NOMO-1 treated with dmso at 0.1 percent for 144 hours (cell line): Measurements from ENCODE around the gene CYP3A5.

Experiments used
- DNase-seq: peaks from one replicate; lab custom pipeline; 2025; ENCODE audit not compliant: unreplicated experiment; lab: John Stamatoyannopoulos, UW

Gene CYP3A5

DNA sequence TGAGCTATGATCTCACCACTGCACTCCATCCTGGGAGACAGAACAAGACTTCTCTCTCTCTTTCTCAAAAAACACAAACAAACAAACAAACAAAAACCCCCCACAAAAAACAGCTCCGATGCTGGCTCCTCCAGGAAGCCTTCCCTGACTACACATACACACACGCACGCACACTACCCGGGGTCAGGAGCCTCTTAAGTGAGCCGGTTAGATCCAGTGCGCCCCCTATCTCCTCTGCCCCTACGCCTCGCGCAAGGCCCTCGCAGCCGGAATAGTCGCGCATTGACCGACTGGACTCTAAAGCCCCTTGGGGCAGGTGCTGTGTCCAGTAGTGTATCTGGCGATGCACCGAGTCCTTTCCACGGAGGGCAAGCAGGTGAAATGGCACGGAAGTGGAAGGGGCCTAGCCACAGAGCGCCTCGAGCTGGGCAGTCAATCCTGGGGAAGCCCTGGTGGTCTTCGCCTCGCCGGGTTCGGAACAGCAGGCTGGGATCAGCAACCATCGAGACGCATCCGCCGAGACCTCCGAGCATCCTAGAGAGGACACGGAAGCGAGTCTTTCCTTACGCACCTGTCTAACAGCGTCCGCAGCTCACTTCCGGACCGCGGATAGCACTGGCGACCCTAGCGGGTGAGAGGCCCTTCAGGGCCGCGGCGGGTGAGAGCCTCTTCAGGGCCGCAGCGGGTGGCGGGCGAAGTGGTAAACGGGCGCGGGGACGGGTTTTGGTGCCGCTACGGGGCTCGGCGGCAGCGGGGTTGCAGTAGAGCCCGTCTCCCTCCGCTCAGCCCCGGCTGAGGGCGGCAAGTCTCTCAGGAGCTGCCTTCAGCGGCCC, 63.2 kb downstream of the CYP3A5 start, which contains the start of gene ZSCAN25:
Gene ZSCAN25, plus strand, starts transcription at position 588 of the 833 bp plus-strand sequence. CDS start 2,661 bp downstream, outside the sequence.
- peak; percentile 81 for DNase-seq

DNA sequence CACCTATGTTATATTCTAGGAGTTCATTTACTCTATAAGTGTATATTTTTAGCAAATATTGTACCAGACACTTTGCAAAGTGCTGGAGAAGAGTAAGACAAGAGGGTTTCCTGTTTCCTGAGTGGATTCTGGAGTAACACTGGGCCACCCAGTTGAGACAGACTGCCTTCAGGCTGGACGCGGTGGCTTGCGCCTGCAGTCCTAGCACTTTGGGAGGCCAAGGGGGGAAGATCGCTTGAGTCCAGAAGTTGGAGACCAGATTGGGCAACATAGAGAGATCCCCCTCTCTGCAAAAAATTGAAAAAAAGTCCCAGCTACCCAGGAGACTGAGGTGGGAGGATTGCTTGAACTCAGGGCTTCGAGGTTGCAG, 63.8 kb downstream of the CYP3A5 start:
- DNase-seq = no peak

DNA sequence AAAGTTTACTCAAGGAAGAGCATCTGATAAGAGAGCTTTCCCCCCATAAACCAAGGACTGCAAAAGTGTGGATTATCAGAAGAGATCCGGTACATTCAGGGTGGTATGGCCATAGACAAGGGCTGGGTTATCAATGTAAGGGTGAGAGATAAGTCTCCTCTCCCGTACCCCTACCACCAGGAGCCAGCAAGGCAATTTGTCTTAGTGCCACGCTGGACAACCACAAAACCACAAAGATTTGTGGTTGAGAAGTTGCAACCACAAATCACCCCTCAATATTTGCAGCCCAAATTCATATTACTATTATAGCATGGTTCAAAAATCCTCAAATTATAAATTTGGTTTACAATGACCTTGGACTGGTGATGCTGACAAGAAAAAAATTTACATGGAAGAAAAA, 65.3 kb downstream of the CYP3A5 start:
- DNase-seq = no peak

DNA sequence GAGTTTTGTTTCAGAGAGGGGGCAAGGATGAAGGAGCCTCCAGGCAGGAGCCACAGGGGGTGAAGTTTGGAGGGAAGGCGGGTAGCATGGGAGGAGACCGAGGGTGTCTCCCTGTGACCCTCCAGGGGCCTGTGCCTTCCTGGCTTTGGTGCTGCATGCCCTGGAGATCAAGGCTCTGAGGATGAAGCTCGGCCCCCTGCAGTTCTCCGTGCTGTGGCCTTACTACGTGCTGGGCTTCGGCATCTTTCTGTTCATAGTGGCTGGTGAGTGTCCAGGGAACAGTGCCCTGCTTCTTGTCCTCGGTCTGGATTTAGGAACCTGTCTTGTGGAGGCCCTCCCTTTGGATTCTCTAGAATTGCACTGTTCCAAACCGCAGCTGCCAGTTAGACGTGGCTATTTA, 72.2 kb downstream of the CYP3A5 start:
- no peak for DNase-seq

DNA sequence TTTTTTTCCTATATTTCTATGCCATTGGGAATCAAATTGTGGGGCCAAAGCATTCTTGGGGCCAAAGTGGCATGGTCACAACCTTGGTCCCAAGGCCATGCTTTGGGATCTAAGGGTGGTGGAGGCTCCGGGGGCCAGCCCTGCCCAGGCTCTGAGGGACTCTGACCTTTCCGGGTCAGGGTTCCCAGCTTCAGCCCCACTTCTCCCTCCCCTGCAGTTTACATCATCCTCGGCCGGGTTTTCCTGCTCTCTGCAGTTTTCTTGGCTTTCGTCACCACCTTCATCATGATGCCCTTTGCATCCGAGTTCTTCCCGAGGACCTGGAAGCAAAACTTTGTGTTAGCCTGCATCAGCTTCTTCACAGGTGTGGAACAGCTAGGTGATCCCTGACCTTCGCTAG, 73.3 kb downstream of the CYP3A5 start:
- DNase-seq = no peak

DNA sequence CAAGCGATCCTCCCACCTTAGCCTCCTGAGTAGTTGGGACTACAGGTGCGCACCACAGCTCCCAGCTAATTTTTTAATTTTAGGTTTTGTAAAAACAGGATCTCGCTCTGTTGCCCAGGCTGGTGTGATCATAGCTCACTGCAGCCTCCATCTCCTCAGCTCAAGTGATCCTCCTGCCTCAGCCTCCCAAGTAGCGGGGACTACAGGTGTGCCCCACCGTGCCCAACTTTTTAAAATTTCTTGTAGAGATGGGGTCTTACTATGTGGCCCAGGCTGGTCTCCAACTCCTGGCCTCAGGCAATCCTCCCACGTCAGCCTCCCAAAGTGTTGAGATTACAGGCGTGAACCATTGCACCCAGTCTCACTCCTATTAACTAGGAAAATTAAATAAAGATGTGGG, 74.3 kb downstream of the CYP3A5 start:
- DNase-seq = no peak

DNA sequence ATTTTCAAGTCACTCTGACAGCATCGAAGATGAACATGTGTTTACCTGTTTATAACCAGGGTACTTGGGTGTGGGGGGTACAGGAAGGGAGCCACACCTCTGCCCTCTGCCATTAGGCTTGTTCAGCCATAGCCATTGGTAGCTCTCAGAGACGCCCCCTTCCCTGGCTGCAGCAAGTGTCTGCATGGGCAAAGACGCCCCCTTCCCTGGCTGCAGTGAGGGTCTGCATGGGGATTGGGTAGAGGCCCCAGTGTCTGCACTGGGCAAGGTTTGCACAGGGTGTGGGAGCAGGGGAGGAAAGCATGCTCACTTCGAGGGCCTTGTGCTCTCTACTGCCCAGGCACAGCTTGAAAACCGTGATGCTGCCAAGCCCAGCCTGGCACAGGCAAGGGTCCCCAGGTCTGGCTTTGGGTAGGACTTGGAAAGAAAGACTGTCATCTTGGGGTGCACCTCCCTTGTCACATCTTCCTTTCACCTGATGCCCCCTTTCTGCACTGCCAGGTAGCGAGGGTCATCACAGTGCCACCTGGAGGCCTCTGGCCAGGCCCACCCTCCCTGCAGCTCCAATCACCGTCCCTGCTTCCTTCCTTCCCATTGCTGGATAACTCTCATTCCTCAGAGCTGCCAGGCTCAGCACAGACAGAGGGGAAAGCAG, 78.0 kb downstream of the CYP3A5 start:
- no peak for DNase-seq

DNA sequence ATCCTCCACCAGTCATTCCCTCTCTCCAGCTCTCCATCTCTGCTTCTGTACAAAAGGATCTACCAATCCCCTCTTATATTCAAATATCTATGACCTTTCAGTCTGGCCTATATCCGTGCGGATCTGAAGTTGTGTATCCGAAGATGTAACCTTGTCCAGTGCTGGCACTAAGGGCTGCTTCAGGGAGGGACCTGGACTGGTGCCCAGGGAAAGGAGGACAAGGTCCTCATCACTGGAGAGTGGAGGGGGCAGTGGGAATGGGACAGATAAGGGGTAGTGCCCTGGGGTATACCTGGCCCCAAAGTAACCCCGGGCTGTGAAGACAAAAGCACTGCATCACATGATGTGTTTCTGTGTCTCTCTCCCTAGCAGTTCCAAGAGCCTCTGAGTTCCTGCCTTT, 80.0 kb downstream of the CYP3A5 start:
- no peak for DNase-seq
